ENCODE measurements around the gene NOL11. TPM values are rescaled to one million over a fixed set of nuclear protein-coding genes. Genes with fewer than 3 reads are reported as not detected.

Gene NOL11
- total and polyA plus RNA-seq, 2 donors (not counting 3 experiments of a cell fraction or from before 2014, with no cell fraction given), result 17.7 to 52.6 TPM

DNA sequence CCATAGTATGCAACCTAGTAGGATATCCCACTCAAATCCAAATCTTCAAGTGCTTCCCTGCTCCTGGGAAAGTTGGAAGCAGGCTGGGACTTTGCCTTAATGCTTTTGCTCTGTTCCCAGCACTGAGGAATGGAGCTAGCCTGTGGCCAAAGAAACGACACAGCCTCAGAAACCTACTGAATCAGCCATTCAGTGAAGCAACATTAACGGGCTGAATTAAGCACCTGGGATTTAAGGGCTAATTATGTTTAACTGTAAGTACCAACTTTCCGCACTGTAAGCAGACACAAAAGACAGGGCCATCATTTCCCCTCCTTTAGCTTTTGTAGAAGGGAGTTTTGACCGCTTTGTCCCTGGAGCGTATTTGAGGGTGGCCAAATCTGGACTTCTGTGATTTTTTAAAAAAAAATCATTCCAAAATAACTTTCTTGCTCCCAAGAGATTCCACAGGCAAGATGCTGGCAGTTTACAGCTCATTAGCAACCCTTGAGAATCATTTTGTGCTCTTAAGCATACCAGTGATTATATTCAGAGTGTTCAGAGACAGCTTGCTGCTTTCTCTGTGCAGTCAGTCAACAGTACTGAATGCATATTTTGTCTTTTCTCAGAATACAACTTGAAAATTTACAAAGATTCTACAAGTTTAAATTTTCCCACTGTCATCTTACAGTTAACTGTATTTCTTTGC lies 17.6 kb upstream of the NOL11 start:
- Histone ChIP-seq H3K27ac (ENCODE audit: insufficient read depth, low read depth, low read length) (no peak overlapping the region), H3K9me1 (replicated peaks; ENCODE audit: control insufficient read depth, extremely low read depth, insufficient read depth, low read length) (no peaks in the 10 kb centered on the region), H3K4me2 (ENCODE audit: insufficient read depth, low read length) (no peak overlapping the region), H3K36me3 (ENCODE audit: control insufficient read depth in 2 of 2, extremely low read depth in 1 of 2, insufficient read depth in 2 of 2, low read length in 2 of 2) (no peaks in the 10 kb centered on the region), H3K79me2 (ENCODE audit: control insufficient read depth, insufficient read depth, low read length) (no peaks in the 10 kb centered on the region), H3K4me1 (ENCODE audit: control insufficient read depth, extremely low read depth, insufficient read depth, low read length) (no peaks in the 10 kb centered on the region), H4K20me1 (replicated peaks; ENCODE audit: control insufficient read depth, extremely low read depth, insufficient read depth, low read length) (no peaks in the 10 kb centered on the region), H2AFZ (ENCODE audit: low read depth, low read length) (no peak overlapping the region), H3K27me3 (ENCODE audit: control insufficient read depth in 2 of 2, insufficient read depth in 2 of 2, low read length in 2 of 2) (no peaks in the 10 kb centered on the region), H3K9ac (replicated peaks; ENCODE audit: extremely low read depth, insufficient read depth, low read length) (no peak overlapping the region), H3K4me3 (replicated peaks in 1 of 3; ENCODE audit: insufficient read depth in 1 of 3, low read depth in 1 of 3, low read length in 3 of 3) (no peak overlapping the region), H3K9me3 (replicated peaks; ENCODE audit: control insufficient read depth, insufficient read depth, low read length) (no peaks in the 10 kb centered on the region)
- FAIRE-seq (no peak), DNase-seq (ENCODE audit: low read depth, low spot score) (no peak)
- TF ChIP-seq, protein P1, sequence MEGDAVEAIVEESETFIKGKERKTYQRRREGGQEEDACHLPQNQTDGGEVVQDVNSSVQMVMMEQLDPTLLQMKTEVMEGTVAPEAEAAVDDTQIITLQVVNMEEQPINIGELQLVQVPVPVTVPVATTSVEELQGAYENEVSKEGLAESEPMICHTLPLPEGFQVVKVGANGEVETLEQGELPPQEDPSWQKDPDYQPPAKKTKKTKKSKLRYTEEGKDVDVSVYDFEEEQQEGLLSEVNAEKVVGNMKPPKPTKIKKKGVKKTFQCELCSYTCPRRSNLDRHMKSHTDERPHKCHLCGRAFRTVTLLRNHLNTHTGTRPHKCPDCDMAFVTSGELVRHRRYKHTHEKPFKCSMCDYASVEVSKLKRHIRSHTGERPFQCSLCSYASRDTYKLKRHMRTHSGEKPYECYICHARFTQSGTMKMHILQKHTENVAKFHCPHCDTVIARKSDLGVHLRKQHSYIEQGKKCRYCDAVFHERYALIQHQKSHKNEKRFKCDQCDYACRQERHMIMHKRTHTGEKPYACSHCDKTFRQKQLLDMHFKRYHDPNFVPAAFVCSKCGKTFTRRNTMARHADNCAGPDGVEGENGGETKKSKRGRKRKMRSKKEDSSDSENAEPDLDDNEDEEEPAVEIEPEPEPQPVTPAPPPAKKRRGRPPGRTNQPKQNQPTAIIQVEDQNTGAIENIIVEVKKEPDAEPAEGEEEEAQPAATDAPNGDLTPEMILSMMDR (IDR thresholded peaks at IDR 0.05; ENCODE audit: extremely low read depth in 1 of 2, insufficient read depth in 1 of 2, low read depth in 1 of 2, low read length in 2 of 2), result no peak
- TF ChIP-seq POLR2AphosphoS5 (IDR thresholded peaks at IDR 0.05; ENCODE audit: insufficient read depth, low read depth, low read length) (no peak), FOS (IDR thresholded peaks at IDR 0.05; ENCODE audit: borderline replicate concordance, insufficient read depth, low read length) (no peak), EZH2 (IDR thresholded peaks at IDR 0.05; ENCODE audit: borderline replicate concordance, low read depth, low read length, severe bottlenecking) (no peak), GATA2 (IDR thresholded peaks at IDR 0.05; ENCODE audit: insufficient read depth, insufficient read length, low read depth, low read length) (no peak), JUN (IDR thresholded peaks at IDR 0.05; ENCODE audit: borderline replicate concordance, insufficient read depth, insufficient read length, low read depth) (no peak), MYC (IDR thresholded peaks at IDR 0.05; ENCODE audit: low read depth, low read length) (no peak), POLR2A (IDR thresholded peaks at IDR 0.05; ENCODE audit: low read depth, low read length) (no peak)
- TF ChIP-seq, protein P2, sequence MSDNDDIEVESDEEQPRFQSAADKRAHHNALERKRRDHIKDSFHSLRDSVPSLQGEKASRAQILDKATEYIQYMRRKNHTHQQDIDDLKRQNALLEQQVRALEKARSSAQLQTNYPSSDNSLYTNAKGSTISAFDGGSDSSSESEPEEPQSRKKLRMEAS (IDR thresholded peaks at IDR 0.05; ENCODE audit: insufficient read depth, insufficient read length), result no peak
- BruUV-seq (replicated peaks), result no TSS peak
- ChIA-PET POLR2A (no interaction called here), CTCF (interaction anchor here (0.7 to 2.6 kb wide), 6 partner anchors 8 to 326 kb away, joined by 3 to 9 read pairs (median 3); no protein-coding TSS in a partner anchor)
- dilution Hi-C loops (cut with MboI; ENCODE audit: extremely low pct_ligation_motif_present, low sequenced_read_pairs) (no loop called here), intact Hi-C loops (cut with micrococcal nuclease) (no loop called here)
